CD4-positive, alpha-beta T cell treated with Interleukin-6 at 100 ng/mL for 8 hours (primary cell): ENCODE data around the gene MAPK14.

Experiments used
- DNase-seq: peaks from one replicate; pipeline ENCODE4 v3.0.0-alpha.2; 2020; ENCODE audit warnings: mixed read lengths, low spot score

The MAPK14 gene

DNA sequence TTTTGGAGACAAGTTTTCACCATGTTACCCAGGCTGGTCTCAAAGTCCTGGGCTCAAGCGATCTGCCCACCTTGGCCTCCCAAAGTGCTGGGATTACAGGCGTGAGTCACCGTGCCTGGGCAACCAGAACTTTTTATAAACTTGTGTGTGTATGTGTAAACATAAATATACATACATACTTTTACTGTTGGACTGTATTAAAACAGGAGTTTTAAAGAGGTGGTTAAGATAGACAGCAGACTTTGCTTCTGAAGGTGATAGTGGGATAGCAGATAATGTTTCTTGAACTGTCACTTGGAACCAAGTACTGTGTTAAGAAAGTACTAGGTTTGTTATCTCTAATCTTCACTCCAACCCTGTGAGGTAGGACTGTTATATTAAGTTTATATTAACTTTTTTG is 74.1 kb downstream of the MAPK14 start:
- no peak for DNase-seq

DNA sequence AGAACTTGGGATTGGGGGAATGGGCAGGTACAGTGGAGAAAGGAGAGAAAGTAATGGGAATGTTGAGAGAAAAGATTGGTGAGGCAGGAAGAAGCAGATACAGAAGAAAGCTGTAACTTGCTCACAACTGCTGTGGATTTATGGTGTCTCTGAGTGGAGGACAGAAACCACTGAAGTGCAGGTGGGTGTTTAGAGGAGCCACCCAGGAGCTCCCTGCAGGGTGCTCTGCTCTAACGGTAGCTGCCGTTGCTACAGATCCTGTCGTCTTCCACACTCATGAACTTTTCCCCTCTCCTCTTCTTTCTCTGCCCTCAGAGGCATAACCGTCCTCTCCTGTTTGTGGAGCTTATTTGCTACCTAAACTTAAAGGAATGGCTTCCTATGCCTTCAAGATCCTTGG is 75.2 kb downstream of the MAPK14 start:
- DNase-seq, result no peak

DNA sequence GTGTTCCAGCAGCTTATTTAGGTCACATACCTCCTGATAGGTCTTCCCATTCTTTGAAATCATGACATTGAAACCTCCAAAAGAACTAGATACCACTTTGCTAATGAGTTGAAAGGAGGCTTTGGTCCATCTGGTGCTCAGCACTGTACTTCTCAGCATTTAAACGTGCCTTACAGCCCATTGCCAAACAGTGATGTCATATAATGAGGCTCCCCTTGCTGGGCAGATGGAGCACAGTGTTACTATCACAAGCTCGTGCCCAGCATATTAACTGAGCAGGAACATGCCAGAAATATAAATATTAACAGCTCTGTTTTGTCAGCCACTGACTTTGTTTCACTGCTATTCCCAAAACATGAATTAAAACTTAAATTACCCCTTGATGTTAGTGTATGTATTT is 77.2 kb downstream of the MAPK14 start:
- DNase-seq, result no peak

DNA sequence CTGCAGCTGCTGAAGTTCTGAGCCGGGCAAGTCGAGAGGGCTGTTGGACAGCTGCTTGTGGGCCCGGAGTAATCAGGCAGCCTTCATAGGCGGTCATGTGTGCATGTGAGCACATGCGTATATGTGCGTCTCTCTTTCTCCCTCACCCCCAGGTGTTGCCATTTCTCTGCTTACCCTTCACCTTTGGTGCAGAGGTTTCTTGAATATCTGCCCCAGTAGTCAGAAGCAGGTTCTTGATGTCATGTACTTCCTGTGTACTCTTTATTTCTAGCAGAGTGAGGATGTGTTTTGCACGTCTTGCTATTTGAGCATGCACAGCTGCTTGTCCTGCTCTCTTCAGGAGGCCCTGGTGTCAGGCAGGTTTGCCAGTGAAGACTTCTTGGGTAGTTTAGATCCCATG is 81.5 kb downstream of the MAPK14 start:
- DNase-seq, result peak; percentile 66

DNA sequence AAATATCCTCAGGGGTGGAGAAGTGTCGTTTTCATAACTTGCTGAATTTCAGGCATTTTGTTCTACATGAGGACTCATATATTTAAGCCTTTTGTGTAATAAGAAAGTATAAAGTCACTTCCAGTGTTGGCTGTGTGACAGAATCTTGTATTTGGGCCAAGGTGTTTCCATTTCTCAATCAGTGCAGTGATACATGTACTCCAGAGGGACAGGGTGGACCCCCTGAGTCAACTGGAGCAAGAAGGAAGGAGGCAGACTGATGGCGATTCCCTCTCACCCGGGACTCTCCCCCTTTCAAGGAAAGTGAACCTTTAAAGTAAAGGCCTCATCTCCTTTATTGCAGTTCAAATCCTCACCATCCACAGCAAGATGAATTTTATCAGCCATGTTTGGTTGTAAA is 82.4 kb downstream of the MAPK14 start:
- DNase-seq, result no peak

DNA sequence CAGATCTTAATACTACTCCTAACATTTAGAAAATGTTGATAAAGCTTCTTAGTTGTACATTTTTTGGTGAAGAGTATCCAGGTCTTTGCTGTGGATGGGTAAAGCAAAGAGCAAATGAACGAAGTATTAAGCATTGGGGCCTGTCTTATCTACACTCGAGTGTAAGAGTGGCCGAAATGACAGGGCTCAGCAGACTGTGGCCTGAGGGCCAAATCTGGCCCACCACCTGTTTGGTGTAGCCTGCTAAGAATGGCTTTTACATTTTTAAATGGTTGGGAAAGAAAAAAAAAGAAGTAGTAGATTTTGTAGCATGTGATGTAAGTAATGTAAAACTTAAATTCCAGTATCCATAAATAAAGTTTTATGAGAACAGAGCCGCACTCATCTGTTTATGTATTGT is 83.3 kb downstream of the MAPK14 start:
- no peak for DNase-seq

DNA sequence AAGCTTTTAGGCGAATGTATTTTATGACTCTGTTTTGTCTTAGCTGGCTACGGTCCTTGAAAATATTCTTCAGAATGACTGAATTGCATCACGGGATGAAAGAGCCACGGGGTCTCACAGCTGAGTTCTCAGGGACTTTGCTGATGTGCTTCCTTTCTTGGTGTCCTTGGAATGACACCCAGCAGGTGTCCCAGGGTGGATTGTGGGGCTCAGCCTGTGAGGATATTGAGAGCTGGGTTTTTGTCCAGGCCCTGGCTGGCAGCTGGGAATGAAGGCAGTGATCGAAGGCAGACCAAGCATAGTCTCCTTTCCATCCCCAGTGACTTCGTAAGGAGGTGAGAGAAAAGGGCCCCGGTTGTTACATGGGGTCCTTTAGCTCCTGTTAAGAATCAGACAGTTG is 83.9 kb downstream of the MAPK14 start:
- no peak for DNase-seq

DNA sequence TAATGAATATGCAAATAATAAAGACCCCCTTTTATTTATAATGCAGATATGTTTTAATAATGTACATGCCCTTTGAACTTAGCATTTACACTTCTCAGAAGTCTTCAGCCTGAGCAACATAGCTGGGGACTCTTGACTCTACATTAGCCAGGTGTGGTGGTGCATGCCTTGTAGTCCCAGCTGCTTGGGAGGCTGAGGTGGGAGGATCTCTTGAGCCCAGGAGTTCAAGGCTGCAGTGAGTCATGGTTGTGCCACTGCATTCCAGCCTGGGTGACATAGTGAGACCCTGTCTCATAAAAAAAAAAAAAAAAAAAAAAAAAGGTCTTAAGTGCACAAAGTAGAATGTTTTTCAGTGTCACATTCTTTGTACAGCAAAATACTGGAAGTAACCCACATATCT is 85.4 kb downstream of the MAPK14 start:
- no peak for DNase-seq

DNA sequence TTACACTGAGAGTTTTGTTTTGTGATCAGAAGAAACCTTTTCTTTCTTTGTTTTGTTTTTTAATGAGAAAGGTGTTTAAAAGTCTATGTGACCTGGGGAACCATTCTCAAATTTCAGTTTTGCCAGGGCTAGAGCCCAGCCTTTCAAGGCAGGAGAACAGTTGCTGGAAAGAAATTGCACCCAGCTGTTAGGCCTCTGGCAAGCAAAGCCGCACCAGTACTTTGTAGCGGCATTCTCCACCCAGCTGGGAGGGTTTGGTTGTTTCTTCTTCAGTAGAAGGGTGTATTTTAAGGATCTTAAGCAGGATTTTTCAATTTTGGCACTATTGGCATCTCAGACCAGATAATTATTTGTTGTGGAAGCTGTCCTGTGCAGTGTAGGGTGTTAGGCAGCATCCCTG is 86.1 kb downstream of the MAPK14 start:
- no peak for DNase-seq

DNA sequence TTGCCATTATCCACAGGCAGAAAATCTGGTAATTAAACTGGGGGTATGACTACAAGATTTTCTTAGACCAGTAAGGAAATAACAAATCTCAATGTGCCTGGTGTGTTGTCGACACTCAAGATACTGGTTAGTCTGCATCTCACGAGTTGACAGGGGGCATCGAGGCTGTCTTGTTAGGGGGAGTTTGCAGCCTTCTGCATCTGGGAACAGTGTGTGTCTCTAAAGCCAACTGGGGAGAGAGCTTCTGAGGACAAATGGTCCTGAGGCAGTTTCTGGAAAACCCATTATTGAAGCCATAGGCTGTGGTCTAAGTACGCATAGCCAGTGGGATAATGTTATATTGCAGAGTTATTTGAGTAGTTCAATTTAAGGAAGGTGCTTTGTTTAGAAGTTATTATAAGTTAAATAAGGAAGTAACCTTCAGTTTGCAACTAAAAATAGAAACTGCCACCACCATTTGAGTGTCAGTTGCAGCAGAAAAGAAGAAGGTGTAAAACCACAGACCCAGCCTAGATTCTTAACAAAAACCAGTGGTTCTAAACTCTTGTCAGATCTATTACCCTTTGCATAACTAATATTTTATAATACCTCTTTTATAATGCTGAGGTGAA is 87.3 kb downstream of the MAPK14 start:
- peak; percentile 32 for DNase-seq

DNA sequence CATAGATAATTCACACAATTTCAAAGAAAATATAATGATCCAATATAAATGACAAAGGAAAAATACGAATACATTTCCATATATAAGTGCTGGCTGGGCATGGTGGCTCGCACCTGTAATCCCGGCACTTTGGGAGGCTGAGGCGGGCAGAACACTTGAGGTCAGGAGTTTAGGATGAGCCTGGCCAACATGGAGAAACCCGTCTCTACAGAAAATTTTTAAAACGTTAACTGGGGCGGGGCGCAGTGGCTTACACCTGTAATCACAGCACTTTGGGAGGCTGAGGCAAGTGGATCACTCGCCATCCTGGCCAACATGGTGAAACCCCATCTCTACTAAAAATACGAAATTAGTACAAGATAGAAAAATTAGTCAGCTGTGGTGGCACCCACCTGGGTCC is 87.8 kb downstream of the MAPK14 start:
- DNase-seq, result no peak

DNA sequence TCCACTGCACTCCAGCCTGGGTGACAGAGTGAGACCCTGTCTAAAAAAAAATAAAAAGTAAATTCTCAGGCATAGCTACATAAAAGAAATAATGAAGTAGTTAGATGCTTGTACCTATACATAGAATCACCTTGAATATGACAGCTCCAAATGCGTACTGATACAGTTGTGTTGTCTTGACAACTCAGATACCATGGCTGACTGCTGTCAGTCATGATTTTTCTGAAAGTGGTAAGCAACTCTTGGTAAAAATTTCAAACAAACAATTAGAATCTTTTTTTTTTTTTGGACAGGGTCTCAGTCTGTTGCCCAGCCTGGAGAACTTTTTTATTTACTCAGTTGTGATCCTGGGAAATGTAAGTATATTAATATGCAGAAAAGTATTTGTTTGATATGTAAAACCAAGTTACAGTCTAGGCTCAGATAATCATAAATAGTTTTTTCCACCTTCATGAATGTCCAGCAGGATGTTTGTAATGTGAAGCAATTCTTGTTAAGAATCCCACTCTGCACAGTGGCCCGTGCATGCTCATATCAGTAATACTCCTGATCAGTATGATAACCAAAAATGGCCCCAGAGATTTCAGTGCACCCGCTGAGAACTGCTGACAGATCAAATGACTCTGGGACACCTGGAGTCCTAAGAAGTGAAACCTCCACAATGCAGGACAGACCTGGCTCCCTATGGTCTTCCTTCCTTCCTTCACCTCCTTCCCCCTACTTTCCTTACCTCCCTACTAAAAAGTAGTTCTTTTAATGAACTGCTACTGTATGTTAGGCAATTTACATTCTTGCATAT is 88.7 kb downstream of the MAPK14 start:
- DNase-seq, result no peak

DNA sequence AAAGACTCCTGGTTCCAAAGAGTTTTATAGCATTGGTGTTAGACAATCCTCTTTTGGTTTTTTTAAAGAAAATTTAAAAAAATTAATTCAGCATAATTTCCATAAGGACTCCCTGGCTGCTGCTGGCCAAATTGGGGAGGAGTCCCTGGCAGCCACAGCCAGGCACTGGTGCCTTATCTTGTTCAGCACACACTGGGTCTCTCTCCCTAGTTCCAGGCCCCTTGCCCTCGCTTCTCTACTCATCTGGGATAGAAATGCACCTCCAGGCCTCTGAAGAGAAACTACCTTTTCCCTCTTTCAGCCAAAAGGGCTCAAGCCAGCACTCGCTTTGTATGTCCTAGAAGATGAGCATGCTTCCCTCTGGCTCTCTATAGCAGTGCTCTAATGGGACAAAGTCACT is 89.3 kb downstream of the MAPK14 start:
- DNase-seq, result no peak

DNA sequence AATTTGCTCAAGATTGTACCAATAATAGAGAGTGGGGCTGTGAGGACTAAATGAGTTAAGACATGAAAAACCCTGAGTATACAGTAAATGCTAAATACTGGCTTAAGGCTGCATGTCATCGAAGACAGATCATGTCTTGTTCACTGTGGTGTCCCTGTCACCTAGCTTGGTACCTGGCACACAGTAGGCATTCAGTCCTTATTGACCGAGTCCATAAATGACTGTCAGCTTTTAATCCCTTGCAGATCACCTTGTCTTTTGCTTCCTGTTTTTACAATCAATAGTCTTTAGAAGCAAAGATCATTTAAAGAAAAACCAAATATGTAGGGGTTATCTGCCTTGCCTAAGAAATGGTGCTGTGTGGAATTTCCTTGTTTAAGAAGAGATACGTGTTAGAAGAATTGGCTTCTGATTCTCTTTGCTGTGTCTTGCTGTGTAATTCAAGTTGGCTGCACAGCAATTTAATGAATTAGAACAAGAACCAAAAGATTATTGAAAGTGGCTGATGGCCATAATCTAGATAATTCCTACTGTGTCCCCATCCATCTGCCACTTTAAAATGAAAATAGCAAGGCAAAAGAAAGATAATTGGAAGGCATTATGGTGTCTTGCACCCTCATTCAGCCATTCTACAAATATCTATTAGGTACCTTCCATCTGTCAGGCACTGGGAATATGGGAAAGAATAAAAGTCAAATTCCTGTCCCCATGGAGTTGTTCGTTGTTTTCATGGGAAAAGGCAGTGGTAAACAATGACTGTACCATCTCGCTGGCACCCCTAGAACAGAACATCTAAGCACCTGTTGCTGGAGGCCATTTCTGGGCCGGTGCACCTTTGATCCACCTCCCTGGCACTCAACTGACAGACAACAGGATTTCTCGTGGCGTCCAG is 90.3 kb downstream of the MAPK14 start:
- DNase-seq, result no peak

DNA sequence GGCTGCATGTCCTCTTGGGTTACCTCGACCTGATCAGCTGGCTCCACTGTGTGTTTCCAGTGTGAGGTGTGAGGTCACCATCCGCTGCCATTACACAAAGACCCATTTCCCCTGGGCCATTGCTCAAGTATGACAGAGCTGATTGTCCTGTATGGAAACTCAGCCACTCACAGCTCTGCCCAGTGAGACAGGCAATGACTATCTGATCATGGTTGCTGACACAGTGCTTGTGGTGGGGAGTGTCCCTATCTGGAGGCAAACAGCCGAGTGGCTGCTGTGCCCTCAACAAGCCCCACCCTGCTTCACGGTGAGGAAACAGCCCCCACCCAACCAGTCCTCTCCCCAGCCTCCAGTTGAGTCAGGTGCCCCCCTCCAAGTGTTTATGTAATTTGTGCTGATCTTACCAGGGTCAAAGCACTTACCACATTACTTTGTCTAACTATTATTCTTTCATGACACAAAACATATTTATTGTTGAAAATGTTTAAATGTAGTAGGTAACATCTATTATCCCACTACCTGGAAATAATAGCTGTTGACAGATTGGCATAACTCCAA is 91.0 kb downstream of the MAPK14 start:
- DNase-seq, result peak; percentile 62

DNA sequence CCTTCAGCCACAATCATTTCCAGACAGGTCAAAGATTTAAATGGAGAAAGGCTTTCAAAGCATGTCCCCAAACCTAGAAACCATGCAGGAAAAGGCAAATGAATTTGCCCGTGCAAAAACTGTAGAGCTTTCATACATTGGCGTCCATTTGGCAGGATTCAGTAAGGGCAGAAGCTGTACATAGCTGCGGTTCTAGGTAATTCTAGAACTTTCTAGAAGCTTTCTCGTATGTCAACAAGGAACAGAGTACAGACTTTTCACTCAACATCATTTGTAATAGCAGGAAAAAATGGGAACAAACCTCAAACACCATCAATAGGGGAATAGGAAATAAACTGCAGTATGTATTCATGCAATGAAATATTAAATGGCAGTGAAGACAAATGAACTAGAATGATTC is 91.6 kb downstream of the MAPK14 start:
- no peak for DNase-seq

DNA sequence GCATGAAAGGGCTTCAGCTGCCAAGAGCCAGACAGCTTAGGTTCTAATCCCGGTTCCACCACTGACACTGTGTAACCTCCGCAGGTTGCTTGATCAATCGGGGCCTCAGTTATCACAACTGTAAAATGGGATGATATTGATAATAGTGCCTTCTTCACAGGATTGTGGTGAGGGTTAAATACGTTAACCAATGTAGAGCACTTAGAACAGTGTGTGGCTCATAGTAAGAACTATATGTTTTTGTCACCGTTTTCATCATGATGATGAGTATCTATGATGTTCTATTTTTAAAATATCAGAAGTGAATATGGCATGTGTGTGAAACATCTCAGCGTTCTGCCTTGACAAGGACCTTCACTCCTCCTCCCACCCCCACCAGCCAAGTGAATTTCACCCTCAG is 92.4 kb downstream of the MAPK14 start:
- DNase-seq, result no peak

DNA sequence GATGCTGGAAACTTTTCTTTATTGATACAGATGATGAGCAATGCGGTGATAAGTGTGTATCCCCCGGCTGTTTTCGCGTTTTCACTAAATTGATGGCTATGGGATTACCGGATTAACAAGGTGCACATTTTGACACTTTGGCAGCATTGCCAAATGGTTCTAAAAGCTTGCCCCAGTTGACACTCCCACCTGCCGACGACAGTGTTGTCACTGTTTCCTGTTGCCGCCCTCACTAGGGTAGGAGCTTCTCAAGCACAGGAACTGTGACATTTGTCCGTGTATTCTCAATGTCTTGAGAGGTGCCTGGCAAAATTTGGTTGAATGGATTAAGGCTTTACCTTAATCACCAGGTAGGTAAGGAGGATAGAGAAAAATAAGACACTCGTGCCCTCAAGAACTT is 92.9 kb downstream of the MAPK14 start:
- peak; percentile 83 for DNase-seq

DNA sequence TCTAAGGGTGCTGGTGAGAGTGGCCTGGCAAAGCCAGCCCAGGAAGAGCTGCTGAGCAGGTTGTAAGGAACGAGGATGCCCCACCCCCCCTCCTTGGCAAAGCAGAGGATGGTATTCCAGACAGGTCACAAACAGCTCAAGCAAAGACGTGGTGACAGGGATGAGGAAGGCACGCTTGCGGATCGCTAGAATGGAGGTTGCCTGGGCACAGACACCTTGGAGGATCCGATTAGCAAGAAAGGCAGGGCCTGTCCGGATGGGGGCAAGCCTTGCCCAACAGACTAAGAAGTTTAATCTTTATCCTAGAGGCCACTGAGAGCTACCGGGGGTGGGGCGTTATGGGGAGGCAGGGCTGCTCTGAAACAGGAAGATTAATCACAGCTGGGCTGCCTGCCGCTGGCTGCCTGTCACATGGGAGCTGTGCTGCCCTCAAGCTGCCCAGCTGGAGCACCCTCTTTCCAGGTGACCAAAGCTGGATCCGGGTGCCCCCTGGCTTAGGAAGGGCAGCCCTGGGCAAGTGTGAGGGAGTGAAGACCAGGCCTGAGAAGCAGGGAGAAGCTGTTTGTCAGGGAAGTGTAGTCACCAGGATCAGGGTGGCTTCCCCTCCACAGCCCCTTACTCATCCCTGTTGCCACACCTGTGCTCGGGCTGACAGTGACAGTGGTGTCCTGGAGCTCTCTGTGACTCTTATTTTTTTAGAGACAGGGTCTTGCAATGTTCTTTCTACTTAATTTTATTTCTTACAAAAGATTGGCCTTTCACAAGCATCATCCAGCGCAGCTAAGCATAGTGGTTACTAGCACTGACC is 93.6 kb downstream of the MAPK14 start:
- DNase-seq, result peak; percentile 58

DNA sequence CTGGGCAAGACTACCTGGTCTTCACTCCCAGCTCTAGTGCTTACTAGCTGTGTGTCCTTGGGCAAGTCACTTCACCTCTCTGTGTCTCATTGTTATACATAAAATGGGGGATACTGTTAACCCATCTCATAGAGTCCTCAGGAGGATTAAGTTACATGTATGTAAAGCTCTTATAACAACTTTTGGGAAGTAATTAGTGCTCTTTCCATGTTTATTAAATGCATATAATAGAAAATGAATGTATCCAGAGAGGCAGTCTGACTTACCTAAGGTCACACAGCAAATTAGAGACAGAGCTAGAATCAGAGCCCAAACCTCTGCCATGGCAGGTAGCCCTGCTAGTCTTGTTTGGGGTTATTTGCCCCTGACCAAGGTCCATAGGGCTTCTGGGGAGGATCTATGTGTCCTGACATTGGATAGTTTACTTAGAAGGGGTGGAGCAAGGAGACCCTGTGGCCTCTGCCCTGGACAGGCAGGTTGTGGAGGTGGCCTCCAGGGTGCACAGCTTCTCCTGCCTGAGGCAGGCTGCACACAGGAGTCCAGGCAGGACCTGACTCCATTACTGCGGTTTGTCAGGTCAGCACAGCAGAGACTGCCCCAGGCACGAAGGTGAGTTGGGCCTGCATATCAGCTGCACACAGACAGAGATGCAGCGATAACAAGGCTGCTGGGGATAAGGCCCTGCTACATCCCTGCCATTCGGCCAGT is 94.3 kb downstream of the MAPK14 start:
- DNase-seq, result no peak
